Keratinocyte (primary cell): ENCODE data around the gene LACC1. TPM values are rescaled to one million over a fixed set of nuclear protein-coding genes. Genes with fewer than 3 reads are reported as not detected.

ENCODE experiments used
- DNase-seq: peaks from one replicate; pipeline ENCODE4 v3.0.0-alpha.2; 2011; ENCODE audit warnings: low read depth, missing footprints, low spot score
- FAIRE-seq: peaks from 2 replicates; lab custom pipeline; 2011; peaks lifted over from hg19 to GRCh38; lab: Jason Lieb, UNC
- H2AFZ ChIP-seq: 2 replicates; pipeline ENCODE4 v1.6.0; 2012; ENCODE audit warnings: low read length, control low read depth, inconsistent platforms; ENCODE audit not compliant: control insufficient read depth
- H3K27ac ChIP-seq: 2 replicates; pipeline ENCODE4 v1.5.1; 2011; ENCODE audit warnings: low read length; ENCODE audit not compliant: control insufficient read depth, insufficient read depth
- H3K27me3 ChIP-seq: 3 replicates; pipeline ENCODE4 v1.6.0; 2011; ENCODE audit warnings: low read length; ENCODE audit not compliant: control insufficient read depth, insufficient read depth; ENCODE audit errors: extremely low read depth
- H3K36me3 ChIP-seq, 2 experiments: 2 replicates in 1 of 2; 3 replicates in 1 of 2; pipeline ENCODE4 v1.5.1; 2011; ENCODE audit warnings: low read length in 2 of 2, mild to moderate bottlenecking in 1 of 2; ENCODE audit not compliant: control insufficient read depth in 2 of 2, insufficient read depth in 2 of 2; ENCODE audit errors: extremely low read depth in 1 of 2
- H3K4me1 ChIP-seq: 3 replicates; pipeline ENCODE4 v1.5.1; 2011; ENCODE audit warnings: low read length; ENCODE audit not compliant: control insufficient read depth, insufficient read depth; ENCODE audit errors: extremely low read depth
- H3K4me2 ChIP-seq: 3 replicates; pipeline ENCODE4 v1.6.0; 2011; ENCODE audit warnings: low read depth, low read length; ENCODE audit not compliant: control insufficient read depth, insufficient read depth; ENCODE audit errors: extremely low read depth
- H3K4me3 ChIP-seq, 3 experiments: fragments of 200-600 bp in 1 of 3; sonication (generic) in 1 of 3; 2 replicates in 2 of 3; 3 replicates in 1 of 3; pipeline ENCODE4 v1.5.1; 2011 to 2016; ENCODE audit warnings: low read length in 3 of 3, mild to moderate bottlenecking in 3 of 3, control low read depth in 2 of 3, inconsistent platforms in 1 of 3, low read depth in 1 of 3, mixed read lengths in 1 of 3, mixed run types in 1 of 3, moderate library complexity in 1 of 3; ENCODE audit not compliant: control insufficient read depth in 2 of 3, insufficient read depth in 2 of 3; ENCODE audit errors: extremely low read depth in 1 of 3
- H3K79me2 ChIP-seq: 2 replicates; pipeline ENCODE4 v1.6.0; 2012; ENCODE audit warnings: low read length; ENCODE audit not compliant: control insufficient read depth, insufficient read depth
- H3K9ac ChIP-seq: 3 replicates; pipeline ENCODE4 v1.6.0; 2011; ENCODE audit warnings: low read length; ENCODE audit not compliant: control insufficient read depth, insufficient read depth; ENCODE audit errors: extremely low read depth
- H3K9me1 ChIP-seq: 3 replicates; pipeline ENCODE4 v1.6.0; 2011; ENCODE audit warnings: low read length; ENCODE audit not compliant: control insufficient read depth, insufficient read depth; ENCODE audit errors: extremely low read depth
- H3K9me3 ChIP-seq: 2 replicates; pipeline ENCODE4 v1.5.1; 2012; ENCODE audit warnings: low read depth, low read length; ENCODE audit not compliant: control insufficient read depth
- H4K20me1 ChIP-seq: 3 replicates; pipeline ENCODE4 v1.6.0; 2011; ENCODE audit warnings: low read length; ENCODE audit not compliant: control insufficient read depth, insufficient read depth; ENCODE audit errors: extremely low read depth
- EZH2 ChIP-seq: IDR thresholded peaks from one replicate; pipeline ENCODE4 v1.6.1; 2012; ENCODE audit warnings: inconsistent platforms, mild to moderate bottlenecking, low read length, moderate library complexity
- dilution Hi-C: fragments of 300-500 bp; cut with MboI; formaldehyde crosslinking; loops from one replicate; pipeline ENCODE4 v1.7.0; 2020; ENCODE audit warnings: low sequenced_read_pairs; ENCODE audit not compliant: extremely low pct_ligation_motif_present
- polyA plus RNA-seq, 5 experiments: library from polyadenylated mRNA; depleted of rRNA in 3 of 5; stranded (reverse) in 3 of 5; stranded (forward) in 1 of 5; unstranded in 1 of 5; fragments of >200 nt; gene quantifications; 1 replicate in 1 of 5; 2 replicates in 3 of 5; 3 replicates in 1 of 5; pipeline versions ENCODE4 v1.2.1 to v1.2.3, GENCODE V29; 2011 to 2012; ENCODE audit warnings: missing spikeins in 2 of 5, low read depth in 1 of 5, low replicate concordance in 1 of 5
- TF ChIP-seq, protein P1 (sequence below), 3 experiments: IDR thresholded peaks in 1 of 3; conservative IDR thresholded peaks in 1 of 3; optimal IDR thresholded peaks in 1 of 3; 2 replicates in 2 of 3; 3 replicates in 1 of 3; pipeline versions ENCODE3 to v1.5.1; 2011; ENCODE audit warnings: low read length in 3 of 3, mild to moderate bottlenecking in 3 of 3, moderate library complexity in 2 of 3, control low read depth in 1 of 3, inconsistent platforms in 1 of 3; ENCODE audit not compliant: insufficient read depth in 2 of 3; ENCODE audit errors: extremely low read depth in 1 of 3

Gene LACC1
- polyA plus RNA-seq, 1 donor (not counting 4 experiments of a cell fraction or from before 2014, with no cell fraction given): 6.5 TPM

DNA sequence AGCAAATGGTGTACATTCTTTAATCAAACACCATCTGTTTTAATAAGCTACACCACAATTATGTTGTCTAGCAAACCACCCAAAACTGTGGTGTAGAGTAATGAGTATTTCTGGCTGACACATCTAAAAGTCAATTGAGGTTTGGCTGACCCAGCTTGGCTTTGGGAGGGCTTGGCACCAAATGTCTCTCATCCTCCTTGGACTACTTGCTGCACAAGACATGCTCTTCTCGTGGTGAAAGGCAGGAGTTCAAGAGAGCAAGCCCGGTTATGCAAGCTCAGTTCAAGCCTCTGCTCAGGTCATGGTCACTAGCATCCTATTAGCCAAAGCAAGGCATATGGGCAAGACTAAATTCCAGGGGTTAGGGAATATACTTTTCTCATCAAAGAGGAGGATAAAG lies 37.1 kb downstream of the LACC1 start:
- Histone ChIP-seq H3K36me3 (no peaks in the 10 kb centered on the region), H3K79me2 (no peaks in the 10 kb centered on the region), H3K27ac (no peak overlapping the region), H3K9me1 (no peaks in the 10 kb centered on the region), H2AFZ (no peak overlapping the region), H4K20me1 (no peaks in the 10 kb centered on the region), H3K4me3 (no peak overlapping the region), H3K9ac (no peak overlapping the region), H3K27me3 (no peaks in the 10 kb centered on the region), H3K9me3 (no peaks in the 10 kb centered on the region), H3K4me2 (no peak overlapping the region), H3K4me1 (peaks cover 4% of the 10 kb centered on the region)
- dilution Hi-C loops: no loop called here
- TF ChIP-seq EZH2: no peak
- TF ChIP-seq, protein P1, sequence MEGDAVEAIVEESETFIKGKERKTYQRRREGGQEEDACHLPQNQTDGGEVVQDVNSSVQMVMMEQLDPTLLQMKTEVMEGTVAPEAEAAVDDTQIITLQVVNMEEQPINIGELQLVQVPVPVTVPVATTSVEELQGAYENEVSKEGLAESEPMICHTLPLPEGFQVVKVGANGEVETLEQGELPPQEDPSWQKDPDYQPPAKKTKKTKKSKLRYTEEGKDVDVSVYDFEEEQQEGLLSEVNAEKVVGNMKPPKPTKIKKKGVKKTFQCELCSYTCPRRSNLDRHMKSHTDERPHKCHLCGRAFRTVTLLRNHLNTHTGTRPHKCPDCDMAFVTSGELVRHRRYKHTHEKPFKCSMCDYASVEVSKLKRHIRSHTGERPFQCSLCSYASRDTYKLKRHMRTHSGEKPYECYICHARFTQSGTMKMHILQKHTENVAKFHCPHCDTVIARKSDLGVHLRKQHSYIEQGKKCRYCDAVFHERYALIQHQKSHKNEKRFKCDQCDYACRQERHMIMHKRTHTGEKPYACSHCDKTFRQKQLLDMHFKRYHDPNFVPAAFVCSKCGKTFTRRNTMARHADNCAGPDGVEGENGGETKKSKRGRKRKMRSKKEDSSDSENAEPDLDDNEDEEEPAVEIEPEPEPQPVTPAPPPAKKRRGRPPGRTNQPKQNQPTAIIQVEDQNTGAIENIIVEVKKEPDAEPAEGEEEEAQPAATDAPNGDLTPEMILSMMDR (optimal IDR thresholded peaks at IDR 0.05 in 1 of 3, IDR thresholded peaks at IDR 0.05 in 1 of 3, conservative IDR thresholded peaks at IDR 0.05 in 1 of 3; ENCODE audit: extremely low read depth in 1 of 3, insufficient read depth in 2 of 3, low read length in 3 of 3): no peak
- FAIRE-seq (no peak), DNase-seq (no peak)

DNA sequence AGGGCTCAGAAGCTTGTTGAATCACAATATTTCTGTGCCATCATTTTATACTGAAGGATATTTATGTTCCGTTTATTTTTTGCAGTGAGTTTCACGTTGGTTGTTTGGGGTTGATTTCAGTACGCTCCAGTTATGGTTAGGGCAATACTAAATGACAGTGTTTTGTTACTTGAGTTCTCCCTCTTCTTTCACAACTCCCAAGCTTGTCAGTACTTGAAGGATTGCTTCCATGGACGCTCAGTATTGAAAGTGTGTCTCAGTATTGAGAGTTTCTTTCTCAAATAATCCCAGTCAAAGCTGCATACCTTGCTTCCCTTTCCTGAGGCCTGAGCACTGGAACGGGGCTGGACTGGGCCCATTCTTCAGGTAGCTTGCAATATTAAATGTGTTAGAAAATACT lies 38.9 kb downstream of the LACC1 start:
- Histone ChIP-seq H3K9me3 (no peaks in the 10 kb centered on the region), H3K4me3 (no peak overlapping the region), H3K27me3 (no peaks in the 10 kb centered on the region), H3K79me2 (no peaks in the 10 kb centered on the region), H3K9me1 (no peaks in the 10 kb centered on the region), H3K9ac (no peak overlapping the region), H3K27ac (no peak overlapping the region), H3K4me1 (peaks cover 4% of the 10 kb centered on the region), H3K4me2 (no peak overlapping the region), H4K20me1 (no peaks in the 10 kb centered on the region), H2AFZ (peak overlapping the region; percentile 43), H3K36me3 (no peaks in the 10 kb centered on the region)
- FAIRE-seq: peak; percentile 56
- dilution Hi-C loops: no loop called here
- no peak for DNase-seq
- TF ChIP-seq, protein P1 (optimal IDR thresholded peaks at IDR 0.05 in 1 of 3, IDR thresholded peaks at IDR 0.05 in 1 of 3, conservative IDR thresholded peaks at IDR 0.05 in 1 of 3; ENCODE audit: extremely low read depth in 1 of 3, insufficient read depth in 2 of 3, low read length in 3 of 3): no peak
- no peak for TF ChIP-seq EZH2
